ENCODE data around the gene HRC.

GRCh38 chr19:49110567-49110966, 44.6 kb downstream of the HRC start:
- no peak for TF ChIP-seq POLR2A (IDR thresholded peaks at IDR 0.05)
- no peak for TF ChIP-seq CTCF (IDR thresholded peaks at IDR 0.05)

Measured in body of pancreas (tissue), 4 donors.